HepG2 (cell line): Measurements from ENCODE around the gene RSKR. TPM values are rescaled to one million over a fixed set of nuclear protein-coding genes. Genes with fewer than 3 reads are reported as not detected.
A peak's percentile ranks its signal among the peaks of the same experiment; 100 is the strongest.

Experiments
- EHMT2 ChIP-seq: fragments of 200-600 bp; sonication (generic); IDR thresholded peaks from 2 replicates; pipeline ENCODE4 v1.7.0; 2017; ENCODE audit warnings: antibody characterized with exemption, low read depth, low read length, borderline replicate concordance
- GMEB2 ChIP-seq: IDR thresholded peaks from 2 replicates; pipeline ENCODE4 v1.6.1; 2016; ENCODE audit warnings: missing biosample characterization, missing genetic modification reagents, low read depth
- HCFC1 ChIP-seq: fragments of 150-350 bp; IDR thresholded peaks from 2 replicates; pipeline ENCODE4 v1.6.1; 2014; ENCODE audit warnings: low read depth, low read length
- HNRNPK ChIP-seq: fragments of 200-400 bp; formaldehyde crosslinking; IDR thresholded peaks from 2 replicates; pipeline ENCODE4 v1.6.1; 2018; ENCODE audit warnings: low read length, low read depth, moderate library complexity, mild to moderate bottlenecking; ENCODE audit not compliant: poor library complexity, severe bottlenecking
- MYNN ChIP-seq: sonication (generic); formaldehyde crosslinking; IDR thresholded peaks from 2 replicates; pipeline ENCODE4 v1.4.0; 2020; ENCODE audit warnings: mild to moderate bottlenecking, low read depth, missing genetic modification reagents
- NKX3-1 ChIP-seq: sonication (generic); formaldehyde crosslinking; IDR thresholded peaks from 2 replicates; pipeline ENCODE4 v1.5.0; 2020; ENCODE audit warnings: missing genetic modification reagents
- PAXIP1 ChIP-seq: sonication (generic); formaldehyde crosslinking; conservative IDR thresholded peaks from 2 replicates; pipeline ENCODE4 v1.4.0; 2020; ENCODE audit warnings: mild to moderate bottlenecking, missing genetic modification reagents, moderate library complexity
- RFXANK ChIP-seq: IDR thresholded peaks from 2 replicates; pipeline ENCODE4 v1.6.1; 2016
- SIX4 ChIP-seq: sonication (generic); formaldehyde crosslinking; IDR thresholded peaks from 2 replicates; pipeline ENCODE4 v1.4.0; 2020; ENCODE audit warnings: missing genetic modification reagents
- ZBTB2 ChIP-seq: sonication (generic); formaldehyde crosslinking; IDR thresholded peaks from 2 replicates; pipeline ENCODE4 v1.8.0; 2022; ENCODE audit warnings: low read depth, missing genetic modification reagents
- ZNF274 ChIP-seq: sonication (generic); formaldehyde crosslinking; IDR thresholded peaks from 2 replicates; pipeline ENCODE4 v1.5.1; 2020; ENCODE audit warnings: mild to moderate bottlenecking, missing genetic modification reagents
- ZNF557 ChIP-seq: sonication (generic); formaldehyde crosslinking; IDR thresholded peaks from 2 replicates; pipeline ENCODE4 v1.4.0; 2020; ENCODE audit warnings: missing genetic modification reagents
- ZNF670 ChIP-seq: sonication (generic); formaldehyde crosslinking; IDR thresholded peaks from 2 replicates; pipeline ENCODE4 v1.8.0; 2022; ENCODE audit warnings: mild to moderate bottlenecking, missing genetic modification reagents, borderline replicate concordance
- ZNF75D ChIP-seq: sonication (generic); formaldehyde crosslinking; IDR thresholded peaks from 2 replicates; pipeline ENCODE4 v1.8.1; 2023; ENCODE audit warnings: missing genetic modification reagents, mild to moderate bottlenecking, borderline replicate concordance
- ZNF891 ChIP-seq: sonication (generic); formaldehyde crosslinking; IDR thresholded peaks from 2 replicates; pipeline ENCODE4 v1.5.0; 2020; ENCODE audit warnings: mild to moderate bottlenecking, missing genetic modification reagents
- polyA plus RNA-seq, 8 experiments: library from polyadenylated mRNA; depleted of rRNA in 3 of 8; stranded (reverse) in 7 of 8; unstranded in 1 of 8; fragments of >200 nt; fragmentation: Illumina TruSeq in 4 of 8; extraction: Trizol in 4 of 8; gene quantifications; 2 replicates each; pipeline versions ENCODE4 v1.2.1 to v1.2.3, GENCODE V29; 2011 to 2016; ENCODE audit warnings: low read depth in 4 of 8, missing spikeins in 1 of 8, mixed read lengths in 1 of 8; ENCODE audit not compliant: insufficient read depth in 1 of 8
- total RNA-seq, 5 experiments: library from RNA; depleted of rRNA; stranded (reverse); fragments of >200 nt; fragmentation: Illumina TruSeq; extraction: Trizol; gene quantifications; 2 replicates each; pipeline ENCODE4 v1.2.3, GENCODE V29; 2016; ENCODE audit warnings: low read depth in 1 of 5
- TF ChIP-seq, protein P1 (sequence below): sonication (generic); formaldehyde crosslinking; IDR thresholded peaks from 2 replicates; pipeline ENCODE4 v1.4.0; 2020; ENCODE audit warnings: missing genetic modification reagents
- TF ChIP-seq, protein P2 (sequence below): sonication (generic); formaldehyde crosslinking; IDR thresholded peaks from 2 replicates; pipeline ENCODE4 v1.9.0; 2021; ENCODE audit warnings: missing genetic modification reagents, mild to moderate bottlenecking, borderline replicate concordance

Gene RSKR
- total and polyA plus RNA-seq, 2 of the 13 experiments (the other 11 are each of a cell fraction or from before 2014, with no cell fraction given), result 5.0 to 10.4 TPM

DNA sequence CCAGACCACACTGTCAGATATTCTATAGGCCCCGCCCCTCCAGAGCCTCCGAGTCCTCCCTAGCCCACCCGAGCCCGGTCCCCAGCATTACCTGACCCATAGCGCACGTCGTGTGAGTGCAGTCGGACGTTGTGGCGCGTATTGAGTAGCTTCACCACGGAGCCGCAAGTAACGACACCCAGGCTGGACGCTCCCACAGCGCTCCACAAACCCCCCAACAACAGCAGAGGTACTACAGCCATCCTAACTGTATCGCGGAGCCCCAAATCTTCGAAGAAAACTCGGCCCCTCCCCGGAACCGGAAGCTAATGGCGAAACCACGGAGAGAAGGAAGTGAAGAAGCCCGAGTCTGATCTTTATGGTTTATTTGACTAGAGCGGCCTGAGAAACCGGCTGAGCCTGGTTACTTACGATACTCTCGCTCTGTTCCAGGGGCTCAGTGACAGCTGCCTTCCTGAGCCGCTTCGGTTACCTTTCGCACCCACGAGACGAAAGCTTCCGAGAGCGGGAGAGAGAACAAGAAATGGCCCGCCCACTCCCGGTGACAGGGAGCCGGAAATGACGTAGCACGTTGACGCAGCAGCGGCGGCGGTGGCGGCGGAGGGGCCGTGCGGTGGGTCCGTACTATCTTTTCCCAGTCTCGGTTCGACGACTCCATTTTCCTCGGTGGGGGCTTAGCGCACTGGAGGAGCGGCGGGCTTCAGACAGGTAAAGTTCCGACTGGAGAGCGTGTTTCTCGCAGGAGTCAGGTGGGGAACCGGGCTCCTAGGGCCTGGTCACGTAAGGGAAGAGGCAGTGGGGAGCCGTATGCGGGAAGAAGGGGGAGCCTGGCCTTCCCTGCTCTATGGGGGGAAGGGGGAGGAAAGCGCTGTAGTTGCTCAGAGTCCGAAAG lies 47.9 kb upstream of the RSKR start, which contains the start of the genes SDF2 and SUPT6H (continued):
- TF ChIP-seq, protein P1, sequence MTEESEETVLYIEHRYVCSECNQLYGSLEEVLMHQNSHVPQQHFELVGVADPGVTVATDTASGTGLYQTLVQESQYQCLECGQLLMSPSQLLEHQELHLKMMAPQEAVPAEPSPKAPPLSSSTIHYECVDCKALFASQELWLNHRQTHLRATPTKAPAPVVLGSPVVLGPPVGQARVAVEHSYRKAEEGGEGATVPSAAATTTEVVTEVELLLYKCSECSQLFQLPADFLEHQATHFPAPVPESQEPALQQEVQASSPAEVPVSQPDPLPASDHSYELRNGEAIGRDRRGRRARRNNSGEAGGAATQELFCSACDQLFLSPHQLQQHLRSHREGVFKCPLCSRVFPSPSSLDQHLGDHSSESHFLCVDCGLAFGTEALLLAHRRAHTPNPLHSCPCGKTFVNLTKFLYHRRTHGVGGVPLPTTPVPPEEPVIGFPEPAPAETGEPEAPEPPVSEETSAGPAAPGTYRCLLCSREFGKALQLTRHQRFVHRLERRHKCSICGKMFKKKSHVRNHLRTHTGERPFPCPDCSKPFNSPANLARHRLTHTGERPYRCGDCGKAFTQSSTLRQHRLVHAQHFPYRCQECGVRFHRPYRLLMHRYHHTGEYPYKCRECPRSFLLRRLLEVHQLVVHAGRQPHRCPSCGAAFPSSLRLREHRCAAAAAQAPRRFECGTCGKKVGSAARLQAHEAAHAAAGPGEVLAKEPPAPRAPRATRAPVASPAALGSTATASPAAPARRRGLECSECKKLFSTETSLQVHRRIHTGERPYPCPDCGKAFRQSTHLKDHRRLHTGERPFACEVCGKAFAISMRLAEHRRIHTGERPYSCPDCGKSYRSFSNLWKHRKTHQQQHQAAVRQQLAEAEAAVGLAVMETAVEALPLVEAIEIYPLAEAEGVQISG (CRISPR knock-in tag), result peak; percentile 93
- peak; percentile 89 for TF ChIP-seq ZBTB2 (CRISPR knock-in tag)
- 0 out of 2 replicates have a peak, but pooled peaks have one; percentile 35 for TF ChIP-seq ZNF274 (CRISPR knock-in tag)
- peak; percentile 82; the same call in 1 of the 2 replicates for TF ChIP-seq ZNF670 (CRISPR knock-in tag)
- TF ChIP-seq RFXANK (CRISPR knock-in tag), result no peak
- TF ChIP-seq PAXIP1 (CRISPR knock-in tag), result peak; percentile 43
- TF ChIP-seq MYNN, result no peak
- TF ChIP-seq, protein P2, sequence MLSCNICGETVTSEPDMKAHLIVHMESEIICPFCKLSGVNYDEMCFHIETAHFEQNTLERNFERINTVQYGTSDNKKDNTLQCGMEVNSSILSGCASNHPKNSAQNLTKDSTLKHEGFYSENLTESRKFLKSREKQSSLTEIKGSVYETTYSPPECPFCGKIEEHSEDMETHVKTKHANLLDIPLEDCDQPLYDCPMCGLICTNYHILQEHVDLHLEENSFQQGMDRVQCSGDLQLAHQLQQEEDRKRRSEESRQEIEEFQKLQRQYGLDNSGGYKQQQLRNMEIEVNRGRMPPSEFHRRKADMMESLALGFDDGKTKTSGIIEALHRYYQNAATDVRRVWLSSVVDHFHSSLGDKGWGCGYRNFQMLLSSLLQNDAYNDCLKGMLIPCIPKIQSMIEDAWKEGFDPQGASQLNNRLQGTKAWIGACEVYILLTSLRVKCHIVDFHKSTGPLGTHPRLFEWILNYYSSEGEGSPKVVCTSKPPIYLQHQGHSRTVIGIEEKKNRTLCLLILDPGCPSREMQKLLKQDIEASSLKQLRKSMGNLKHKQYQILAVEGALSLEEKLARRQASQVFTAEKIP (CRISPR knock-in tag), result no peak
- no peak for TF ChIP-seq HNRNPK
- no peak for TF ChIP-seq ZNF557 (CRISPR knock-in tag)
- TF ChIP-seq SIX4 (CRISPR knock-in tag), result 0 out of 2 replicates have a peak, but pooled peaks have one; percentile 16
- no peak; the same call in 1 of the 2 replicates for TF ChIP-seq ZNF891 (CRISPR knock-in tag)
- peak; percentile 29 for TF ChIP-seq HCFC1
- TF ChIP-seq GMEB2 (CRISPR knock-in tag), result peak; percentile 93
- TF ChIP-seq EHMT2, result no peak
- TF ChIP-seq NKX3-1 (CRISPR knock-in tag), result no peak
- TF ChIP-seq ZNF75D (CRISPR knock-in tag), result no peak
